HG03378 (cell line): ENCODE data around the gene TRIO.

Experiments used
- ATAC-seq: cut with Tn5 transposase; IDR thresholded peaks from one replicate; pipeline ENCODE4 v1.9.1; 2021; ENCODE audit warnings: mild to moderate bottlenecking, moderate library complexity; ENCODE audit not compliant: unreplicated experiment

The TRIO gene

DNA sequence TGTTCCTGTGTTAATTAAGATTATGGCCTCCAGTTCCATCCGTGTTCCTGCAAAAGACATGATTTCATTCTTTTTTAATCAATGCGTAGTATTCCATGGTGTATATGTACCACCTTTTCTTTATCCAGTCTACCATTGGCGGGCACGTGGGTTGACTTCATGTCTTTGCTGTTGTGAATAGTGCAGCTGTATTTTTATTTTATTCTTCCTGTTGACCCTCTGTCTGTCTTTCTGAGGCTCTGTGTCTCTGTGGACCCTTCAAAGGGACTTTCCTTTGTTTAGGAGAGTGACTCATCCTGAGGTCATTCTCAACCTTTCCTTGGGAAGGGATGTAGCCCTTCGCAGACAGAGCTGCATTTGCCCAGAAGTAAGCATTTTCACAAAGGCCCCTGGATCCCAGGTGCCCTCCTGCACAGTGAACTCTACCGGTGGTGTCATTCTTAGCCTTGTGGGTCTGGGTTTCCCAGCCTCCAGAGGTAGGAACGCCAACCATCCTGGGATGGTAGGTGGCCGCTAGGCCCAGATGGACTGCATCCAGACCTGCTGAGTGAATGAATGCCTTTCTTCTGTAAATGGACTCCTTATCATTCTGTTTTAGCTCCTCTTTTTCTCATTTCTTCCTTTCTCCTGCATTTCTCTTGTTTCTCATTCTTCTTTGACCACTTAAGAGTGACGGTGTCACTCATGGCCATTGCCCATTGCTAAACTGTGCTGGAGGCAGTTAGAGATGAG, 22.4 kb downstream of the TRIO start:
- ATAC-seq = no peak

GRCh38 chr5:14166437-14166836, 23.3 kb downstream of the TRIO start:
- no peak for ATAC-seq

- peak; percentile 25 for ATAC-seq
These were observed 24.2 kb downstream of the TRIO start for GRCh38 chr5:14167211-14167845.

GRCh38 chr5:14168144-14168792, 25.1 kb downstream of the TRIO start:
- ATAC-seq = peak; percentile 48

DNA sequence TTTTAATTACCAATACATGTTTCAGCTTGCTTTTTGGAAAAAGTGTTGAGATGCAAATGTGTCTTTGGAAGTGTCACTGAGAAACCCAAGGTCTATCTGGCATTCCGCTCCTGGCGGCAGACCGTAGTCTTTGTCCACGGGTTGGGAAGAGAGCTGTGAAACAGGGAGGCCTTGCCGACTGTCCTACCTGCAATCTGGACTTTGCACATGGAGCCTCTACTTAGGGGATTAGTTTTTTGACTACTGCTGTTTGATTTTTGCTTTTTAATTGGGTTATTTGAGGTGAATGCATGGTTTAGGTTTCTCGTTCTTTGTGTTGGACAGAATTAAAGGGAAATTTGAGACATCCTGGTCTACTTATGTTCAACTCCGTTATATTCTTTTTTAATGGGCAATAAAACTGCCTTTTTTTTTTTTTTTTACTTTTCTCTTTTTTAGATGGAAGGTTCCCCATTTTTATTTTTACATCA, 25.7 kb downstream of the TRIO start:
- ATAC-seq = peak; percentile 2

- ATAC-seq = no peak
These were observed 27.9 kb downstream of the TRIO start for GRCh38 chr5:14171046-14171445.

DNA sequence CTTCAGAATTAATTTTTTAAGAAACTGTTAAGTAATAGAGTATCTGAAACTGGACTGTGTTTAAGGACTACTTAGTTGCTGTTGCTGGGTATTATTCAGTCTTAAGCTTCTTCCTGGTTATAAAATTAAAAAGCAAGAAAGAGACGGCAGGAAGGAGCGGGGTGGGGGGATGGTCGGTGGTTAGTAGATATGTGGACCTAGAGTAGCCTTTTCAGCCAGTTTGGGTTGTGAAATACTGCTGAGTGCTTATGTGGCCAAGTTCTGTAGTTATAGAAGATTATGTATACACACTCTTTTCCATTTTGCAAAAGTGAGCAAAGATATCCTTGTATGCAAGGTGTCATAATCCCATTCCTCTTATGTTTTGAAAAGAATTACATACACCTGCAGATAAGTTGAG, 28.5 kb downstream of the TRIO start:
- no peak for ATAC-seq

DNA sequence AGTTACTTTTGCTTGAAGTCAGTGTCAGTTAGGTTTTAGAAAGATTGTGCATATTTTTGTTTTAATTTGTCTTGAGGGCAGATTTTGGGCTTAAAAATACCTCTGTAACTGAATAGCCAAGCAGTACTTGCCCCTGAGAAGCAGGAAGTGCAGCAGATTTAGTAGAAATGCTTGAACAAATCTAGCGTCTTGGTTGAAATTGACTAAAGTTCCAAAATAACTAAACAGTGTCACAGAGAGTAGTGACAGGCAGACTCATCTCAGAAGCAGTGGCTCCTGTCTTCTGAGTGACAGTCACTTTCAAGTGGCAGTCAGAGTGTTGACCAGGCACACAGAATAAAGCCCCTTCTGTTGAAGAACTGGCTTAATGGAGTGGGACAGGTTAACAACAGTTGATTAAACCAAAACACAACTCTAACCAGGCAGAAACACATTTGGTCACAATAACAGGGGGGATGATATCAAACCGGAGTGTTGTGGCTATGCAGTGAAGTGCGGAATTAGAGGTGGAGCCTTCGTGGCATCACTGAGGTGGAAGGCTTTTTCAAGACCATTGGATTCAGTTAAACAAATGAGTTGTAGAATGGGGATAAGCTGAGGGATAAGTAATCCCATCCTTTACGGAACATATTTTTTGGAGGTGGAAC, 29.1 kb downstream of the TRIO start:
- ATAC-seq = peak; percentile 47

GRCh38 chr5:14173377-14174229, 30.5 kb downstream of the TRIO start:
- no peak for ATAC-seq

- ATAC-seq = peak; percentile 44
These were observed 31.1 kb downstream of the TRIO start for GRCh38 chr5:14174230-14174636.

GRCh38 chr5:14175381-14175780, 32.2 kb downstream of the TRIO start:
- no peak for ATAC-seq

GRCh38 chr5:14176888-14177287, 33.7 kb downstream of the TRIO start:
- ATAC-seq = no peak

GRCh38 chr5:14177634-14178033, 34.5 kb downstream of the TRIO start:
- ATAC-seq = no peak

- ATAC-seq = no peak
These were observed 34.9 kb downstream of the TRIO start for GRCh38 chr5:14178091-14178490.

DNA sequence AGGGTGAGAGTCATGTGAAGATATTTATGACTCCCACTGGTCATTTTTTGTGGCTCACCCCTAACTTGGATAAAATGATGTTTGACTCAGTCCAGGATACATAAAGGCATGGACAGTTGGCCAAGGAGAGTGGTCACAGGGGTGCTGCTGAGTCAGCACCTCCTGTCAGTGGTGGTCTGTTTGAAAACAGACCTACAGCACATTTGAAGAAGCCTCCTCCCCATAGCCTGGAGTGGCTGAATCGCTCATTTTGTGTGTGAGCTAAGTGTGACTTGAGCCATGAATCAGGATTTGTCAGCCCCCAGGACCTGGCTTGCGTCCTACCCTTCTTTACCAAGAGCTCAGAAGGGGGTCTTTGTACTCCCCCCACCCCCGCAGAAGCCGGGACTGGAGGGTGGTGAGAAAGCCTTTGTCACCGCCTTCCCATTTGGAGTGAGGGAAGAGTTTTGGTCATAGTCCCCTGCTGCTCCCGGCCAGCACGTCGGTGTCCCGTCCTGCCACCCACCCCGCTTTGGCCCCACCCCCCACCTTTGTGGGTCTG, 35.6 kb downstream of the TRIO start:
- no peak for ATAC-seq

GRCh38 chr5:14179446-14179845, 36.3 kb downstream of the TRIO start:
- no peak for ATAC-seq

GRCh38 chr5:14180437-14180836, 37.3 kb downstream of the TRIO start:
- ATAC-seq = no peak

DNA sequence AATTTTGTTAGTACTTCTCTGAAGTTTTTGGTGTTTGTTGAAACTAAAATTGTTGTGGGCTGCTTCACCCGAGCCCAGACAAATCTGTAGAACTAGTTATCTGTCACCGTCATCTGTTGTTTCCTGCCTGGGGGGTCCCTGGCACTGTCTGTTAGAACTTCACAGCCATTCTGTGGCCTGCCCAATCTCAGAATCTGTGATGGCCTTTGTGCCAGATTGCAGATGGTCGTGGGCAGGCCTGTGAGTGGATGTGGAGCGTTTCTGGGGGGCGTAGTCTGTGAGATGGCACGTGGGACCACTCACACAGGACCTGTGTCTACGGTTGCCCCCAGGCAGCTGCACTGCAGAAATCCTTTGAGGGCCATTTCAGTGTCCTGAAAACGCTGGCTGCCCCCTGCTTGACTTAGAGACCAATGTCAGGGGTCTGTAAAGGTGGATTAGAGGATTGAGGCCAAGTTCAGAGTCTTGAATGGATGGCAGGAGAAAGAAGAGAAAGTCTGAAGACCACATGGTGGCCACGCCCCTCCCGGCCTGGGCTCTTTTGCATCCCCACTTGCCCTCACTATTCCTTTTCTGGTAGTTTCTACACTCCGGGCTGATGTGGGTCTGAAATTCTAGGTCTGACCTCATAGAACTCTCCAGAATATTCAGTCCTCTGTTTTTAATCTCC, 38.3 kb downstream of the TRIO start:
- no peak for ATAC-seq

DNA sequence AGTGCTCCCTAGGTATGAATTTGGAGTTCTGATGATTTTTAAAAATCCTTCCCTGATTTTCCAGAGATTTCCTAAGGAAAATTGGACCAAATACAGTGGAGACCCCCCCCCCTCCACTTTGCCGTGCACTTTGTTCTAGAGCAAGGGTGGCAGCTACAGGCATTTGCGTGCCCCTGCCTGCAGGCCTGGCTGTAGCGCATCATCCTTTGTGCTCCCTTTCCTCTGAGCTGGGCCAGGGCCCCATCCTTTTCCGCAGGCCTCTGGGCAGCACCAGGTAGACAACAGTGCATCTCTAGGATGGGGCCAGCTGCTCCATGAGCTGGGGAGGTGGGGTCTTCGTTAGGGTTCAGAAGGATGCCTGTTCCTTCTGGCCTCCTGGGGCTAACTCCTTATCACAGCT, 39.6 kb downstream of the TRIO start:
- no peak for ATAC-seq
